ENCODE data around the gene VAPB.

GRCh38 chr20:58402305-58402704 is 13.3 kb downstream of the VAPB start:
- TF ChIP-seq SNAI2 (CRISPR knock-in tag; IDR thresholded peaks at IDR 0.05) = no peak
- TF ChIP-seq PATZ1 (CRISPR knock-in tag; IDR thresholded peaks at IDR 0.05; ENCODE audit: borderline replicate concordance) = no peak
- no peak for TF ChIP-seq ZNF70 (CRISPR knock-in tag; IDR thresholded peaks at IDR 0.05)
- TF ChIP-seq ZFP3 (CRISPR knock-in tag; IDR thresholded peaks at IDR 0.05) = no peak
- no peak for TF ChIP-seq ISL1 (CRISPR knock-in tag; IDR thresholded peaks at IDR 0.05)
- no peak for TF ChIP-seq PPARA (CRISPR knock-in tag; IDR thresholded peaks at IDR 0.05; ENCODE audit: borderline replicate concordance)
- no peak for TF ChIP-seq ZFP30 (CRISPR knock-in tag; IDR thresholded peaks at IDR 0.05)
- no peak for TF ChIP-seq GLIS3 (CRISPR knock-in tag; IDR thresholded peaks at IDR 0.05)
- no peak for TF ChIP-seq ZNF565 (CRISPR knock-in tag; conservative IDR thresholded peaks at IDR 0.05; ENCODE audit: low read depth)
